B cell (primary cell): ENCODE data around the gene MAEA.

Experiments
- CTCF ChIP-seq: fragments of 200-600 bp; IDR thresholded peaks from one replicate; pipeline ENCODE4 v1.8.0; 2022; ENCODE audit warnings: antibody characterized with exemption, mild to moderate bottlenecking
- EZH2 ChIP-seq: IDR thresholded peaks from 2 replicates; pipeline ENCODE4 v1.6.1; 2012; ENCODE audit warnings: borderline replicate concordance, low read depth, mild to moderate bottlenecking, moderate library complexity, low read length; ENCODE audit not compliant: insufficient read depth, poor library complexity, severe bottlenecking

- TF ChIP-seq CTCF (no peak), EZH2 (no peak)
Measured at GRCh38 chr4:1299301-1299860, 9.7 kb downstream of the MAEA start.
